Measurements from ENCODE around the gene ANKMY1.

- no peak for TF ChIP-seq POLR2A (IDR thresholded peaks at IDR 0.05; ENCODE audit: control extremely low read depth in 1 of 2, low read depth in 2 of 2, low read length in 2 of 2)
- TF ChIP-seq EZH2 (IDR thresholded peaks at IDR 0.05; ENCODE audit: low read depth, low read length, severe bottlenecking) = no peak
- TF ChIP-seq POLR2AphosphoS5 (IDR thresholded peaks at IDR 0.05; ENCODE audit: low read depth, low read length) = no peak
- no peak for TF ChIP-seq YY1 (IDR thresholded peaks at IDR 0.05; ENCODE audit: low read depth, low read length)
- no peak for TF ChIP-seq CTCF (IDR thresholded peaks at IDR 0.05; ENCODE audit: control extremely low read depth in 1 of 3, insufficient read depth in 1 of 3, low read depth in 1 of 3, low read length in 3 of 3)
- TF ChIP-seq ZNF274 (IDR thresholded peaks at IDR 0.05; ENCODE audit: borderline replicate concordance, extremely low read depth, low read length) = no peak
- TF ChIP-seq RAD21 (IDR thresholded peaks at IDR 0.05 in 1 of 2, conservative IDR thresholded peaks at IDR 0.05 in 1 of 2; ENCODE audit: low read depth in 2 of 2, low read length in 2 of 2) = no peak
- no peak for TF ChIP-seq SIN3A (conservative IDR thresholded peaks at IDR 0.05 in 1 of 2, IDR thresholded peaks at IDR 0.05 in 1 of 2; ENCODE audit: low read depth in 1 of 2, low read length in 2 of 2)
- TF ChIP-seq SRF (IDR thresholded peaks at IDR 0.05; ENCODE audit: low read depth, low read length) = no peak
- TF ChIP-seq SUZ12 (IDR thresholded peaks at IDR 0.05; ENCODE audit: low read length) = no peak
- no peak for TF ChIP-seq CHD1 (IDR thresholded peaks at IDR 0.05; ENCODE audit: low read depth, low read length)
- no peak for TF ChIP-seq BACH1 (IDR thresholded peaks at IDR 0.05; ENCODE audit: low read length)
Observed at GRCh38 chr2:240442891-240443715, 114.7 kb downstream of the ANKMY1 start.
